CD4-positive, alpha-beta T cell (primary cell): ENCODE measurements around the gene DCUN1D1. TPM values are rescaled to one million over a fixed set of nuclear protein-coding genes. Genes with fewer than 3 reads are reported as not detected.
A peak's percentile ranks its signal among the peaks of the same experiment; 100 is the strongest.

Experiments
- ATAC-seq: fragments of 200-7000 bp; cut with Tn5 transposase; one replicate; pipeline ENCODE4 v1.10.0; 2022; ENCODE audit warnings: mild to moderate bottlenecking; ENCODE audit not compliant: poor library complexity
- CTCF ChIA-PET: fragments of 350-600 bp; sonication (Branson Sonifier 250); formaldehyde crosslinking; loops from one replicate; lab custom pipeline; 2021; ENCODE audit warnings: antibody characterized with exemption, inconsistent platforms; lab: Charles Lee
- POLR2A ChIA-PET: fragments of 350-600 bp; sonication (Branson Sonifier 250); formaldehyde crosslinking; loops from one replicate; lab custom pipeline; 2021; ENCODE audit warnings: antibody characterized with exemption, inconsistent platforms; lab: Charles Lee
- DNase-seq, 14 experiments: peaks; one replicate each; pipeline ENCODE4 v3.0.0-alpha.2; 2013 to 2020; ENCODE audit warnings: mixed read lengths in 2 of 14
- H3K27ac ChIP-seq, 2 donors: one replicate each; pipeline versions ENCODE4 v1.5.1 to v1.7.0; 2013; ENCODE audit warnings: low read length in 2 of 2, low read depth in 1 of 2, mild to moderate bottlenecking in 1 of 2
- H3K27me3 ChIP-seq, 2 experiments: 1 replicate in 1 of 2; 2 replicates in 1 of 2; pipeline versions ENCODE4 v1.6.1 to v1.7.0; 2013; ENCODE audit warnings: low read length in 2 of 2, control low read depth in 1 of 2, mild to moderate bottlenecking in 1 of 2, moderate library complexity in 1 of 2; ENCODE audit not compliant: insufficient read depth in 2 of 2, control insufficient read depth in 1 of 2
- H3K36me3 ChIP-seq: one replicate; pipeline ENCODE4 v1.6.1; 2013; ENCODE audit warnings: low read length, control low read depth; ENCODE audit not compliant: insufficient read depth
- H3K4me1 ChIP-seq: one replicate; pipeline ENCODE4 v1.6.1; 2013; ENCODE audit warnings: low read length, control low read depth; ENCODE audit not compliant: insufficient read depth
- H3K4me3 ChIP-seq: one replicate; pipeline ENCODE4 v1.5.1; 2013; ENCODE audit warnings: mild to moderate bottlenecking, low read length, moderate library complexity
- H3K9me3 ChIP-seq, 2 experiments: 1 replicate in 1 of 2; 2 replicates in 1 of 2; pipeline versions ENCODE4 v1.6.1 to v1.7.0; 2013; ENCODE audit warnings: low read length in 2 of 2, mild to moderate bottlenecking in 2 of 2, control low read depth in 1 of 2, moderate library complexity in 1 of 2; ENCODE audit not compliant: control insufficient read depth in 1 of 2, insufficient read depth in 1 of 2
- H3K27ac Mint-ChIP-seq: one replicate; pipeline ENCODE4 v1.8.0; 2020; ENCODE audit warnings: mixed read lengths
- H3K27me3 Mint-ChIP-seq: one replicate; pipeline ENCODE4 v1.8.0; 2021; ENCODE audit warnings: mixed read lengths
- H3K36me3 Mint-ChIP-seq: one replicate; pipeline ENCODE4 v1.8.0; 2021; ENCODE audit warnings: low read depth, mixed read lengths
- H3K4me1 Mint-ChIP-seq: one replicate; pipeline ENCODE4 v1.8.0; 2021; ENCODE audit warnings: low read depth, mixed read lengths
- H3K4me3 Mint-ChIP-seq: one replicate; pipeline ENCODE4 v1.8.0; 2020; ENCODE audit warnings: mild to moderate bottlenecking, mixed read lengths
- H3K9me3 Mint-ChIP-seq: one replicate; pipeline ENCODE4 v1.8.0; 2020; ENCODE audit warnings: mixed read lengths
- CTCF ChIP-seq: fragments of 200-600 bp; IDR thresholded peaks from one replicate; pipeline ENCODE4 v1.8.0; 2022; ENCODE audit warnings: antibody characterized with exemption, mild to moderate bottlenecking
- intact Hi-C, 2 experiments: fragments of 100-400 bp; cut with DNase I in 1 of 2; cut with micrococcal nuclease in 1 of 2; formaldehyde crosslinking; loops; one replicate each; pipeline versions ENCODE4 v1.15.1 to v1.9.0; 2023 to 2025; cut with DNase I, micrococcal nuclease
- total RNA-seq, 174 experiments: library from RNA in 2 of 174; stranded (reverse) in 2 of 174; gene quantifications; one replicate each; pipeline ENCODE4 v1.2.3 and lab custom pipeline; 2021 to 2026

Gene DCUN1D1
- total RNA-seq, 2 experiments from 2014 or later = 35.4 to 38.9 TPM

- Mint-ChIP-seq H3K4me3 (no peak overlapping the region), H3K27me3 (no peaks in the 10 kb centered on the region), H3K4me1 (peaks cover 68% of the 10 kb centered on the region), H3K36me3 (peaks cover 7% of the 10 kb centered on the region), H3K9me3 (no peaks in the 10 kb centered on the region), H3K27ac (peak overlapping the region; percentile 65)
- no peaks in the 10 kb centered on the region for H3K27me3 ChIP-seq
- intact Hi-C loops = no loop called here
- no peak overlapping the region for H3K4me3 ChIP-seq
- POLR2A ChIA-PET = no interaction called here
- CTCF ChIA-PET = no interaction called here
- peaks cover 0 to 3% of the 10 kb centered on the region in 2 experiments for H3K9me3 ChIP-seq
- H3K36me3 ChIP-seq = no peaks in the 10 kb centered on the region
- DNase-seq (no peak), ATAC-seq (no peak)
- peaks cover 21% of the 10 kb centered on the region for H3K4me1 ChIP-seq
- TF ChIP-seq CTCF = no peak
- no peak overlapping the region for H3K27ac ChIP-seq
These were observed 11.1 kb downstream of the DCUN1D1 start for GRCh38 chr3:182969277-182969676.

- Histone ChIP-seq H3K27ac (no peak overlapping the region), H3K4me1 (peaks cover 21% of the 10 kb centered on the region), H3K27me3 (no peaks in the 10 kb centered on the region), H3K4me3 (no peak overlapping the region), H3K9me3 (peaks cover 0 to 3% of the 10 kb centered on the region in 2 experiments), H3K36me3 (no peaks in the 10 kb centered on the region)
- peak in 4 of 14 experiments; percentile 21 to 67 (median 25) for DNase-seq
- Mint-ChIP-seq H3K27me3 (no peaks in the 10 kb centered on the region), H3K27ac (peak overlapping the region; percentile 65), H3K4me1 (peaks cover 68% of the 10 kb centered on the region), H3K4me3 (peak overlapping the region; percentile 69), H3K36me3 (peaks cover 25% of the 10 kb centered on the region), H3K9me3 (no peaks in the 10 kb centered on the region)
- ChIA-PET CTCF (no interaction called here), POLR2A (no interaction called here)
- ATAC-seq = peak; percentile 74
- TF ChIP-seq CTCF = no peak
- intact Hi-C loops = no loop called here
These were observed 12.8 kb downstream of the DCUN1D1 start for GRCh38 chr3:182967218-182968204.

GRCh38 chr3:182965861-182966366, 14.4 kb downstream of the DCUN1D1 start:
- Mint-ChIP-seq H3K9me3 (no peaks in the 10 kb centered on the region), H3K4me1 (peaks cover 59% of the 10 kb centered on the region), H3K27me3 (no peaks in the 10 kb centered on the region), H3K4me3 (peak overlapping the region; percentile 12), H3K27ac (peak overlapping the region; percentile 43), H3K36me3 (peaks cover 38% of the 10 kb centered on the region)
- ATAC-seq (no peak), DNase-seq (no peak)
- H3K9me3 ChIP-seq = peaks cover 0 to 3% of the 10 kb centered on the region in 2 experiments
- ChIA-PET CTCF (no interaction called here), POLR2A (no interaction called here)
- H3K27ac ChIP-seq = peak overlapping the region in 1 of 2 donors; percentile 3
- intact Hi-C loops = no loop called here
- H3K27me3 ChIP-seq = no peaks in the 10 kb centered on the region
- TF ChIP-seq CTCF = no peak
- H3K36me3 ChIP-seq = peaks cover 8% of the 10 kb centered on the region
- no peak overlapping the region for H3K4me3 ChIP-seq
- peaks cover 18% of the 10 kb centered on the region for H3K4me1 ChIP-seq
